ENCODE results near the gene IL18R1. TPM values are rescaled to one million over a fixed set of nuclear protein-coding genes. Genes with fewer than 3 reads are reported as not detected.
"Not testable (repeated sequence)": the region's sequence is repeated elsewhere in the genome, so short reads cannot be mapped to it uniquely, and the experiment has no call there.

Gene IL18R1, protein sequence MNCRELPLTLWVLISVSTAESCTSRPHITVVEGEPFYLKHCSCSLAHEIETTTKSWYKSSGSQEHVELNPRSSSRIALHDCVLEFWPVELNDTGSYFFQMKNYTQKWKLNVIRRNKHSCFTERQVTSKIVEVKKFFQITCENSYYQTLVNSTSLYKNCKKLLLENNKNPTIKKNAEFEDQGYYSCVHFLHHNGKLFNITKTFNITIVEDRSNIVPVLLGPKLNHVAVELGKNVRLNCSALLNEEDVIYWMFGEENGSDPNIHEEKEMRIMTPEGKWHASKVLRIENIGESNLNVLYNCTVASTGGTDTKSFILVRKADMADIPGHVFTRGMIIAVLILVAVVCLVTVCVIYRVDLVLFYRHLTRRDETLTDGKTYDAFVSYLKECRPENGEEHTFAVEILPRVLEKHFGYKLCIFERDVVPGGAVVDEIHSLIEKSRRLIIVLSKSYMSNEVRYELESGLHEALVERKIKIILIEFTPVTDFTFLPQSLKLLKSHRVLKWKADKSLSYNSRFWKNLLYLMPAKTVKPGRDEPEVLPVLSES
- not detected in 2 replicates for total RNA-seq (2014; rRNA removed; shearing (Covaris generic); ENCODE audit: low replicate concordance)

DNA sequence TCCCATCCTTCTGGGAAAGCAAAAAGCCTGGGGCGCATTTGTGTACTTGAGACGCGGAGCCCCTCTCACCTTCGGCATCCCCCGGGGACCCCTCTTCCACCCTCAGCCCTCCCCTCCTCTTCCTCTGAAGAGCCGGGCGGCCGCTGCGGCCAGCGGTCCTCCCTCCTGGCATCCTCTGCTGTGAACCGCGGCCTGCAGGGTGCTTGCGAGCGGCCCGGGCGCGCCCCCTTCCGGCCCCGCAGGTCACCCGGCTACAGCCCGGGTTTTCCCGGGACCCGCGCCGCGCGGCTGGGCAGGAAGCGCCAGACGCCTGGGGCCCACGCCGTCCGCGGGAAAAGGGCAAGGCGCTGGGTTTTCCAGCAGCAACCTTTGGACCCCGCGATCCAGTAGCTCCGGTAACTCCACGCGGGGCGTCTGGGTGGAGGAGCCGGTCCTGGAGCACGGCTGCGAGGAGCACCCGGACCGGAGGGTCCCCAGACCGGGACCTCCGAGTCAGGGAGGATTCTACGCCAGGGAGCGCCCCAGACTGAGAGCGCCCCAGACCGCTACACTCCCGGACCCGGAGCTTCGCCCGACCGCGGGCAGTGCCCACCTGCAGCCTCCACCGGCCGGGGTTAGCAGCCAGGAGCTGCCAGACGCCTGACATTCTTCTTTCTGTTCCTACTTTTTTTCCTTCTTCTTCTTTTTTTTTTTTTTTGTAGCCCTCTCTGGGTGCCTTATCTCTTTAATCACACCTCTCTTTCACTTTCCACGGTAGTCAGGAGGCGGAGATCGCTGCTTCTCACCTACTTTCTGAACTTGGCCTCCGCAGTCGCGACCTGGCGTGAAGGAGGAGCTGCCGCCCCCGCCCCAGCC lies at the start of gene IL18R1:
TSS of gene IL18R1 (plus strand) at position 271 of the 855 bp plus-strand sequence. CDS start 6,865 bp downstream, outside the sequence.
- Histone ChIP-seq H3K27me3 (no peaks in the 10 kb centered on the region), H3K4me3 (peak within 1 kb of the TSS; percentile 55), H3K36me3 (no peaks in the 10 kb centered on the region), H3K9me3 (no peaks in the 10 kb centered on the region)
- DNase-seq = peak; percentile 79

DNA sequence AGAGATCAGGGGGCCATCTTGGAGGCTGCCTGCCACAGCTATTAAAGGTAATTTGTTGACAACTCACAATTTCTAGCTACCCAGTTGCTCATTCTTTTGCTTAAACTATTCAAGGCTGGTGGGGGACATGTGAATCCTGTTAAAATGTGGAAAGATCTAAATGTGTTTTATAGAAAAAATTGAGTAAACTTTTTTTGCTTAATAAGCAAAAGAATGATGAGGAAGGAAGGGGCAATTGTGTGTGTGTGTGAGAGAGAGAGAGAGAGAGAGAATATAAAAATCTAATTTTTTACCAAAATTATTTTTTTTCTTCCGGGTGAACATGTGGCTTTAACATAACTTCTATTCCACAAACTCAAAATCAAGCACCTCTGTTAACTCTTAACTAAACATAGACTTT lies 49.5 kb upstream of the IL18R1 start:
- Histone ChIP-seq H3K4me3 (no peak overlapping the region), H3K36me3 (no peaks in the 10 kb centered on the region), H3K27me3 (0 out of 2 replicates have a peak, but pooled peaks cover 2% of the 10 kb centered on the region), H3K9me3 (no peaks in the 10 kb centered on the region)
- no peak for DNase-seq

DNA sequence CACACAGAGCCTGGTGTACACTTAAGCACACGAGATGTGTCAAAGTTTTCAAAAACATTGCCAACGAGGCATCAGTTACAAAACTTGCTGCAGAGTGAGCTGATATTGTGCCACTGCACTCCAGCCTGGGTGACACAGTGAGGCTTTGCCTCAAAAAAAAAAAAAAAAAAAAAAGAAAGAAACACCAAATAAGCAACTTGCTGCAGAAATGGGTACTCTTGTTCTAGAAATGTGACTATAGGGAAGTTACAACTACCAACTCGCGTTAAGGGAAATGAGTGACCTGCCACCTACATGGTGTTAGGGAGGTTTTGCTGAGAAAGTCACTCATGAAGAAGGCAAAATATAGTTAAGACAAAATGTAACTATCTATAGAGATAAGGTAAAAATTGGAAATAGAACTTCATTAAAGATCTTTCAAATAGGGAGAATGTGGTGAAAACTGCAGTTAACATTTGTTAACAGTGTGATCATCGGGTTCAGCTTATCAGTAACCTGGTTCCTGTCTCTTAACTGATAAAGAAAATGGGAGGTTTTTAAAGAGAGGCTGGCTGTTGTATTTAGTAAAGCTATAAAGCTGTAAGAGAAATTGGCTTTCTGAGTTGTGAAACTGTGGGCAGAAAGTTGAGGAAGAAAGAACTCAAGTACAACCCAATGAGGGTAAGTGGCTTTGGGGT lies 44.5 kb upstream of the IL18R1 start, which contains the start of gene IL1RL1:
TSS of gene IL1RL1 (plus strand) at position 600 of the 677 bp plus-strand sequence. CDS start 26,702 bp downstream, outside the sequence.
- no peak for DNase-seq
- H3K36me3 ChIP-seq = no peaks in the 10 kb centered on the region
- no peaks in the 10 kb centered on the region for H3K9me3 ChIP-seq
- 0 out of 2 replicates have a peak, but pooled peaks cover 2% of the 10 kb centered on the region for H3K27me3 ChIP-seq
- no peak within 1 kb of the TSS for H3K4me3 ChIP-seq

DNA sequence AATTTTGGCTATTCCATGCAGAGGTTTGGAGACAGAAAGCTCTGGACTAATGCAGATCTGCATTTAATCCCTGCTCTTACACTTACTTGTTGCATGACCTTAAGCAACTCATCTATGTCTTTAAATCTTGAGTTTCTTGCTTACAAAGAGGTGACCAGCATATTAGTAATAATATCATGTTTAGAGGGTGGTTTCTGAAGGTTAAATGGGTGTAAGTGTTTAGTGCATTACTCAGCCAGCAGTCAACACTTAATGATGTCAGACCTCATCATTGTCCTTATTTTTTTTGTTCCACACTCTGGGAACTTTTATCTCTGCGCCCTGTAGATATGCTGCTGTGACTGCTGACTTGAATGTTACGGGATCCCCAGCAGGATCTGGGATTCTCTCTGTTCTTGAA lies 42.6 kb upstream of the IL18R1 start:
- no peak for DNase-seq
- H3K27me3 ChIP-seq = no peaks in the 10 kb centered on the region
- no peaks in the 10 kb centered on the region for H3K9me3 ChIP-seq
- H3K4me3 ChIP-seq = no peak overlapping the region
- no peaks in the 10 kb centered on the region for H3K36me3 ChIP-seq

GRCh38 chr2:102313471-102313870 lies 42.1 kb upstream of the IL18R1 start:
- no peak for DNase-seq
- no peak overlapping the region for H3K4me3 ChIP-seq
- H3K9me3 ChIP-seq = no peaks in the 10 kb centered on the region
- no peaks in the 10 kb centered on the region for H3K27me3 ChIP-seq
- H3K36me3 ChIP-seq = no peaks in the 10 kb centered on the region

DNA sequence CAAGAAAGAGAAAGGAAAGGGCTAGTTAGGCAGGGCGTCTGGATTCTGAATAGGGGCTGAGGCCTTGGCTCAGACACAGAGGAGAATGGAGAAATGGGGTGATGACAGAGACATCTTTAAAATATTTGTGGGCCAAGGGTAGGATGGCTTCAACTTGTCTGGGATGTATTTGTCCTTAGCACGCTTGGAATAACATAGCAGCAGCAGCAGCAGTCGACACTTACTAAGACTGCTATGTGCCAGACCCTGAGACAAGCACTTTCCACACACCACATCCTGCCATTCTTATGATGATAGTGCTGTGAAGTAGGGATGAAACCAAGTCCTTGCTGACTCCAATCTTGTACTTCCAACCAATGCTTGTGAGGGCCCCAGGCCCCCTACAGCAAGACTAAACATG lies 41.6 kb upstream of the IL18R1 start:
- no peak for DNase-seq
- Histone ChIP-seq H3K36me3 (no peaks in the 10 kb centered on the region), H3K9me3 (no peaks in the 10 kb centered on the region), H3K4me3 (no peak overlapping the region), H3K27me3 (no peaks in the 10 kb centered on the region)

DNA sequence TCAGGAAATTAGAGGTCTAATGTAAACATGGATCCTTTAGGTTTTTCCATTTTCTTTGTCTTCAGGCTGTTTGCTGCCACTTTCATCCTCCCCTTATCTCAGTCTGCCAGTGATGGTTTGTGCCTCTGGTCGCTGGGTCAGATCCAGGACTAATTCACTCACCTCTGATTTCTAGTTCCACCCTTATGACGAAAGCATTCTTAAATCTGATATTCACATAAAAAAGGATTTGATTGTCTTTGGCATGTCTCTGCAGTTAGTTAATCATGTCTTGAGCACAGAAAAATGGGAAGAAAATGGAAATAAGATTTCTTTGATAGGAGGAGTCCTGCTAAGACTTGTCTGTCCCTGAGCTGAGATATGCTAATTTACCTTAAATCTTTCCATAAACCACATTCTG lies 39.7 kb upstream of the IL18R1 start:
- Histone ChIP-seq H3K27me3 (no peaks in the 10 kb centered on the region), H3K4me3 (no peak overlapping the region), H3K36me3 (no peaks in the 10 kb centered on the region), H3K9me3 (no peaks in the 10 kb centered on the region)
- DNase-seq = no peak

DNA sequence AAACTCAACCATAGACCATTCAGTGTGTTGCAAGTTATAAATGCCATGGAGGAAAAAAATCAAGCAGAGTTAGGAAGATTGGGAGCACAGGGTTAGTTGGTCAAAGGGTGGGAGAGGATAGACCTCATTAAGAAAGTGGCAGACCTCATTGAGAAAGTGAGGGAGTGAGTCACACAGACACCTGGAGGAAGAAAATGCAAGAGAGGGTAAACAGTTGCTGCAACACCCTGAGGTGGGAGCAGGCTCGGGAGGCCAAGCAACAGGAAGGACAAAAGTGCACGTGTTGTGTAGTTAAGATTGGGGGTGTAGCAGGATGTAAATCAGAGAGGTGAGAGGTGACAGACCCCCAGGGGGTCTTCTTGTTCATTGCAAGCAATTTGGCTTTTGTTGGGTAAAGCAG lies 37.9 kb upstream of the IL18R1 start:
- H3K9me3 ChIP-seq = no peaks in the 10 kb centered on the region
- no peaks in the 10 kb centered on the region for H3K36me3 ChIP-seq
- DNase-seq = no peak
- H3K4me3 ChIP-seq = no peak overlapping the region
- no peaks in the 10 kb centered on the region for H3K27me3 ChIP-seq

DNA sequence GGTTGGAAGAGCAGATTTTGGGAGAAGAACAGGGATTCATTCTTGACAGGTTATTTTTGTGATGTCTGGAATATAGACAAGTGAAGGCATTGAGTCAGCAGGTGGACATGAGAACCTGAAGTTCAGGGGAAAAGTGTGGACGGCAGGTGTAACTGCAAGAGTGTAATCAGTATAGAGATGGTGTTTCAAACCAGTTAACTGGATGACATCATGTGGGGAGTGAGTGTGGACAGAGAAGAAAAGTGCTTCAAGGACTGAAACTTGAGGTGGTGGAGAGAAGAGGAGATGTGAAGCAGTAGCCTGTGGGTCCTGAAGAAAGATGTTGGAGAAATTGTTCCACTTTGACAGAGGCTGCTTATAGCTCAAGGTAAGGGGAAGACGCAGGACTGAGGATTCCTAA lies 37.2 kb upstream of the IL18R1 start:
- no peaks in the 10 kb centered on the region for H3K36me3 ChIP-seq
- no peaks in the 10 kb centered on the region for H3K9me3 ChIP-seq
- no peaks in the 10 kb centered on the region for H3K27me3 ChIP-seq
- H3K4me3 ChIP-seq = no peak overlapping the region
- DNase-seq = no peak

- DNase-seq = no peak
- no peaks in the 10 kb centered on the region for H3K9me3 ChIP-seq
- no peaks in the 10 kb centered on the region for H3K36me3 ChIP-seq
- H3K27me3 ChIP-seq = no peaks in the 10 kb centered on the region
- H3K4me3 ChIP-seq = no peak overlapping the region
These were observed 33.5 kb upstream of the IL18R1 start for GRCh38 chr2:102321941-102322719.

GRCh38 chr2:102324914-102325313 lies 30.7 kb upstream of the IL18R1 start:
- not testable (repeated sequence) for H3K9me3 ChIP-seq, DNase-seq, H3K27me3 ChIP-seq, H3K36me3 ChIP-seq, H3K4me3 ChIP-seq

- Histone ChIP-seq H3K27me3 (no peaks in the 10 kb centered on the region), H3K9me3 (no peaks in the 10 kb centered on the region)
These were observed 24.1 kb upstream of the IL18R1 start for GRCh38 chr2:102331311-102331980.

DNA sequence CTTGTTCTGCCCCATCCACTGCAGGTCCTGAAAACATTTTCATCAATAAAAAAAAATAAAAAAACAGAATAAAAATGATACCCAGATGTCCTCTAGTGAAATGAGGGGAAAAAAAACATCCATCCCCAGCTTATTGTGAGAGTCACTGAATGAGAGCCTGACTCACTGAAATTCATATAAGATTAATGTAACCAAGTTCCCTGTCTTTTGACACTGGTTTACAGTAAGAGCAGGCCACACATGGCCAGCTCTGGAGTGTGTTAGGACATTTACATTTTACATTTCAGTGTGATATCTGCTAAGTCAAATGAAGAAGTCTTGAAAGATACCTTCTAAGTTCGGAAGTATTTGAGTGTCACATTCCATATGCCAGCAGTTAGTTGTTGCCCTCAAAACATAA lies 21.1 kb upstream of the IL18R1 start:
- no peaks in the 10 kb centered on the region for H3K27me3 ChIP-seq
- H3K36me3 ChIP-seq = no peaks in the 10 kb centered on the region
- no peaks in the 10 kb centered on the region; the same call in 1 of the 2 replicates for H3K9me3 ChIP-seq
- DNase-seq = no peak
- H3K4me3 ChIP-seq = no peak overlapping the region

More at GRCh38 chr2:102331311-102331980, 24.1 kb upstream of the IL18R1 start:
- Histone ChIP-seq H3K36me3 (no peaks in the 10 kb centered on the region), H3K4me3 (no peak overlapping the region)
- DNase-seq = no peak

DNA sequence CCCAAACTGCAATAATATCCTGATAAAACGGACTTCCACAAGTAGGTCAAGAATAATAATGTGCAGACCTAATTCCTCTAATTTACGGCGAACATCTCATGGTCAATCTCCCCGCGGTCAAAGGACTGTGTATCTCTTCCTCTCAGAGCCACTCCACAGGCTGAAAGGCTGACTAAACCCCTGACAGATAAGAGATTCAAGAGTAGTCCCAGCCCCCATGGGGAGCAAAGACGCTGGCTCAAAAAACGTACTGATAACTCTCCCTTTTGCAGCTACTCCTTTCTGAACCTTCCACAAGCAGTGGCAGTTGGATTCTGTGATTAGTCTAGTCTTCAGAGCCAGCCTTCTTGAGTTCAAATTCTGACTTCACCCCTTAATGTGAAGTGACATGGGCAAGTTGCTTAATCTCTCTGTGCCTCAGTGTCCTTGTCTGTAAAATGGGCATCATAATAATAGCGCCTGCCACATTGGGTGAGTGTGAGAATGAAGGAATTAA lies 19.7 kb upstream of the IL18R1 start:
- Histone ChIP-seq H3K9me3 (no peaks in the 10 kb centered on the region; the same call in 1 of the 2 replicates), H3K4me3 (no peak overlapping the region), H3K27me3 (no peaks in the 10 kb centered on the region), H3K36me3 (no peaks in the 10 kb centered on the region)
- no peak for DNase-seq

GRCh38 chr2:102336502-102336945 lies 19.1 kb upstream of the IL18R1 start:
- H3K4me3 ChIP-seq = no peak overlapping the region
- H3K27me3 ChIP-seq = peaks cover 3% of the 10 kb centered on the region; the same call in 1 of the 2 replicates
- no peak for DNase-seq
- H3K36me3 ChIP-seq = no peaks in the 10 kb centered on the region
- H3K9me3 ChIP-seq = no peaks in the 10 kb centered on the region; the same call in 1 of the 2 replicates

All from MG63 (cell line).